ENCODE measurements around the gene ANO10.

ANO10 gene

GRCh38 chr3:43340403-43340802 is 281.4 kb downstream of the ANO10 start:
- no peak for DNase-seq

GRCh38 chr3:43338295-43338694 is 283.5 kb downstream of the ANO10 start:
- DNase-seq = no peak

- no peak for DNase-seq
These were observed 286.0 kb downstream of the ANO10 start for GRCh38 chr3:43335799-43336198.

GRCh38 chr3:43334976-43335375 is 286.8 kb downstream of the ANO10 start:
- no peak for DNase-seq

DNA sequence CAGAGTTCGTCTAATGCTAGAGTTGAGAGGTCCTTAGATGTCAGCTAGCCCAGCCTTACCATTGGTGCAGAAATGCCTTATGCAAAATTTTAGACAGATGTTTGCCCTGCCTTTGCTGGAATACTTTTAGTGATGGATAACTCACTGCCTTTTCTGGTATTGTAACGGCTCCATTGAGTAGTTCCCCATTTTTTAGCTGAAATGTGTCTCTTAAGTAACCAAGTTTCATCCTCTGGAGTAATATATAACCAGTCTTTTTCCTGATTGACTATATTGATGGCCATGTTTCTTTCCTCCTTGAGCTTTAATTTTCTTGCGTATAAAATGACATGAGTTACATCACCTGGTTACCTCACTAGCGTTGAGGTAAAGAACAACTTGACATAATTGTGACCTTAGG is 290.4 kb downstream of the ANO10 start:
- DNase-seq = no peak

- DNase-seq = no peak
These were observed 290.8 kb downstream of the ANO10 start for GRCh38 chr3:43330981-43331380.

DNA sequence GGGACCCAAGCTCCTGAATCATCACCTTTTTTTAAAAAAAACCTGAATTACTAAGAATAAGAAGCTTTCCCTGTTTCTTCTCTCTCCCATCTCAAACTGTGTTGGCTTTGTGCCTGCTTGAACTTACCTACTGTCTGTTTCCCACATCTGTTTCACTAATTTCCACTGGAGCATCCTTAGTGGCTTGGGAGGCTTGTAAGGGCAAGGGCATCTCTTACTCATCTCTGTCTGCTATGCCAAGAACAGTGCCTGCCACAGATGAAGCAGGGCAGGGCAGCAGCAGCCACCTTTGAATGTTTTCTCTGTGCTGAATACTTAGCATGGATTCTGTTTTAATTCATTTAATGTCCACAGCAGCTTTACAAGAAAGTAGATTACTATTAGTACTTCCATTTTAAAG is 293.2 kb downstream of the ANO10 start:
- DNase-seq = no peak

DNA sequence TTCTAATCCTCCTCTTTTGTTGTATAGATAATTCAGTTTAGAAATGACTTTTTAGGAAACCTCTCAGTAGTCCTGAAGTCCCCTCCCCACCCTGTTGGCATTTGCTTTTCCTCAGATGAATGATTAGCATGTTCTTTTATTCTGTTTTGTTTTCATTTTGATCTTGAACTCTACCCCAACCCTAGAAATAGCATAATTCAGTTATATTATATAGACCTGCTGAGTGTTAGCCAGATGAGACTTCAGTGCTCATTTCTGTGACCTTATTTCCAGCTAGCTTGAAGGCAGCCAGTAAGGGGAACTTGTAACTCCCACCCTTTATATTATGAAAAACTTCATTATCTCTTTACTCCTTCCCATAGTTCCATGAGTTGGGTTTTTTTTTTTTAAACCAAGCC is 294.2 kb downstream of the ANO10 start:
- no peak for DNase-seq

GRCh38 chr3:43326891-43327581 is 294.8 kb downstream of the ANO10 start:
- no peak for DNase-seq

DNA sequence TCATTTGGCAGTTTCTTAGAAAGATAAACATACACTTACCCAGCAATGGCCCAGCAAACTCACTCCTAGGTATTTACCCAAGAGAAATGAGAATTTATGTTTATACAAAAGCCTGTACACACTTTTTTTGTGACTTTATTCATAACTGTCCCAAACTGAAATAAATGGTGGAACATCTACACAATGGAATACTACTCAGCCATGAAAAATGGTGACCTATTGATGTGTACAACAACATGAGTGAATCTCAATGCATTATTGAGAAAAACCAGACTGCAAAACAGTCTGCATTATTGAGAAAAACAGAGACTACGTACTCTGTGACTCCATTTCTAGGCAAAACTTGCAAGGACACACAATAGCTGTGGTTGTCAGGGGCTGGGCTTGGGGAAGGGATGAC is 298.3 kb downstream of the ANO10 start:
- no peak for DNase-seq

DNA sequence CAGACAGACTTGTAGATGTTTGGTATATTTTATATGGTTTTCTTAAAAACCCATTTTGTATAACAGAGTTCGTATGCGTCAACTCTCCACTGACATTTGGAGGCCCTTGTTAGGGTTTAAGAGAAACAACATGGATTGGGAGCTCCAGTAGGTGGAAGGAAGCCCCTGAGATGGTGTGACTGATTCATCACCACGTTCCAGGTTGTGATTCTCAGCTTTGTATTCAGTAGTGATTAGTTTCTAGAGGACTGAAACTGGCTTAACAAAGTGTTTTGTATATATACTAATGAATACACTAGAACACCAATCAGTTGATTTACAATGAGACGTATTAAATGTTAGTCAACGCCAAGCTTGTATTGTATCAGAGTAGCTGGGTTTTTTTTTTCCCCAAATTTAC is 301.5 kb downstream of the ANO10 start:
- DNase-seq = no peak

DNA sequence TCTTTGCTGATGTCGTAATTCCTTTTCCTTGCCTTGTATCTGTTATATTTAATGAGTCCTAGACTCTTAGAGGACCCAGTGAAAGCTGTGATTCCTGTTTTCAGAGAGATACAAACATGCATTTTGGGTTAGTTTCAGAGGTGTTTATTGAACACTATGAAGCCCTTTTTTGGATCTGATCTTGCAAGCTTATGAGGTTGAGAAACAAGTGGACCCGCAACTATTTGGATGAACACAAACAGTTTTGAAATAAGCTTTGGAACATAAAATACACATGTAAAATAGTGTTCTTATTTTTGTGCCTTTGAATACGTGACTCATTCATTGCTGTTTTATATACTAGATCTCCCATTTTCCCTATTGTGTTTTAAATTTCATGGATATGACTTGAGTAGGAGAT is 302.0 kb downstream of the ANO10 start:
- no peak for DNase-seq

- no peak for DNase-seq
These were observed 302.4 kb downstream of the ANO10 start for GRCh38 chr3:43319376-43319775.

GRCh38 chr3:43317461-43318316 is 304.1 kb downstream of the ANO10 start:
- no peak for DNase-seq

- DNase-seq = no peak
These were observed 304.9 kb downstream of the ANO10 start for GRCh38 chr3:43316783-43317460.

All from NCI-H748 treated with DMSO at 0.1 percent for 48 hours (cell line).